HG03025 (cell line): ENCODE results near the gene ABTB2.
A peak's percentile ranks its signal among the peaks of the same experiment; 100 is the strongest.

Experiments
- ATAC-seq: cut with Tn5 transposase; IDR thresholded peaks from one replicate; pipeline ENCODE4 v1.9.1; 2021; ENCODE audit warnings: mild to moderate bottlenecking, moderate library complexity; ENCODE audit not compliant: unreplicated experiment, low FRiP score

Gene ABTB2

DNA sequence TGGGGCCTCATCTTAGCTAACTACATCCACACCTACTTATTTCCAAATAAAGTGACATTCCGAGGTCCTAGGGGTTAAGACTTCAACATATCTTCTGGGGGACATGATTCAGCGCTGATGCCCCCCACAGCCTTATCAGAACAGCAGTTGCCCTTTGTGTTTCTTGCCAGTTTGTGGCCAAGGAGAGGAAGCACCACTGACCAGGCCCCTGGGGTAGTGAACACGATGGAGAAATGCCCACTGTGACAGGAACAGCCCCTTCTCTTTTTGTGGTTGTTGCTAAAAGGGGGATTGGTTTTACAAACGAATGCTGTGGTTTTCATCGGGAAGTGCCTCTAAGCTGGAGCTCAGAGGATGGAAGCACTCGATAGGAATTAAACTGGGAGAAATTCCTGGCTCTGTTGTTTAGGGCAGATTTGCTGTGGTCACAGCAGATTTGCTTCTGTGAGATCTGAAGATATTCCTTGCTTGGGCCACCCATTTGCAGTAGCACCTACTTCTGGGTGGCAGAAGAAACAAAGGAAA, 88.8 kb downstream of the ABTB2 start:
- no peak for ATAC-seq

DNA sequence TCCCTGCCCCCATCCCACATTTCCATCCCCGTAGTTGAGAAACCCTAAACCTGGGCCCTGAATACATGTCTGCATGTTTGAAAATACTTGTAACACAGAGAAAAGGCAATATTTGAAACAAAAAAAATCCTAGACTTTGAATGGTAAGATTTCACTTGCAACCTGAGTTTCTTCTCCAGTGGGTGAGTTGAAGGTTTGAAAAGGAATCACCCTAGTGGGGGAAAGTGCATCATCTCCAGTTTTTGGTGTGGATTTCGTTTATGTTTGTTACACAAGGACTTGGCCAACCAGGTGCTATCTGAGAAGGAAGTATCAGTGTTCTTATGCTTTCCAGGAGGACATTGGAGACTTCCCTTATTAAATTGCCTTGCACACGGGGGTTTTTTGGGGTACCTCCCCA, 90.4 kb downstream of the ABTB2 start:
- ATAC-seq: no peak

DNA sequence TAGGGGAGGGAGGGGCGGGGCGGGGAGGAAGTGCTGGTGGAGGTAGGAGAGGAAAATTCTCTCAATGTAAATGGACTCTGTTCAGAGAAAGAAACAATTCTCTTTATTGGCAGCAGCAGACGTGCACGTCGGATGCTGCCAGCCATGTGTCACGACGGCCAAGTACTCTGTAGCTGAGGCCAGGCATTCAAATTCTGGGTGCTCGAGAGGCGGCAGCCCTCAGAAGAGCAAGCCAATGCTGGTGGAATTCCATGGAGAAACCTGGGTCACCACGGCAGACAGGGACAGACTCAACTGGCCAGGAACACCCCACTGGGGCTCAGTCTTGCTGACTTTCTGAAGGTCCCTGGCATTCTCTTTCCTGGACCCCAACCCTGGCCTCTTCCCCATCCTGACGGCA, 90.8 kb downstream of the ABTB2 start:
- ATAC-seq: no peak

DNA sequence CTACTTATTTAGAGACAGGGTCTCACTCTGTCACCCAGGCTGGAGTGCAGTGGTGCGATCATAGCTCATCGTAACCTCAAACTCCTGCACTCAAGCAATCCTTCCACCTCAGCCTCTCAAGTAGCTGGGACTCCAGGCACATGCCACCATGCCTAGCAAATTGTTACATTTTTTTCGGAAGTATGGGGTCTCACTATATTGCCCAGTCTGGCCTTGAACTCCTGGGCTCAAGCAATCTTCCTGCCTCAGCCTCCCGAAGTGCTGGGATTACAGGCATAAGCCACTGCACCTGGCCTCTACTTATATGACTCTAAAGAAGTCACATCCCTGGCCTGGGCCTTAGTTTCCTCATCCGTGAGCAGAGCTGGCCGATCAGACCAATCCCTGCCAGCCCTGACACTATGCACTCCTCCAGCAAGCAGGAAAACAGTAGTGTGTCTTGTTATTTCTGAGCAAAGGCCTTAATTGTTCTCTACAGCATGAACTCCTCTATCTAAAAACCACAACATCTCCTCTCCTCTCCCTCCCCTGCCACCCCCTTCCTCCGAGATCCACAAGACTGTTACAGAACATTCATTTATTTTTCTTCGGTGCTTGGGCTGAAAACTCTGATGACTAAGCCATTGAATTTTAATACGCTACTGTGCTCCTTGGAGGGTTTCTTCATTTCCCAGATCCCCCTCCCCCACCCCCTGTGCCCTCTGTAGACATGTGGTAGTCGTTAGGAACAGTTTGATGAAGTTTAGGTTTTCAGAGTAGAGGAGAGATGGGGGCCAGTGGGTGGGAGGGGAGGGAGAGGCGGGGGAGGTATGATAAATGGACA, 91.5 kb downstream of the ABTB2 start:
- no peak for ATAC-seq

DNA sequence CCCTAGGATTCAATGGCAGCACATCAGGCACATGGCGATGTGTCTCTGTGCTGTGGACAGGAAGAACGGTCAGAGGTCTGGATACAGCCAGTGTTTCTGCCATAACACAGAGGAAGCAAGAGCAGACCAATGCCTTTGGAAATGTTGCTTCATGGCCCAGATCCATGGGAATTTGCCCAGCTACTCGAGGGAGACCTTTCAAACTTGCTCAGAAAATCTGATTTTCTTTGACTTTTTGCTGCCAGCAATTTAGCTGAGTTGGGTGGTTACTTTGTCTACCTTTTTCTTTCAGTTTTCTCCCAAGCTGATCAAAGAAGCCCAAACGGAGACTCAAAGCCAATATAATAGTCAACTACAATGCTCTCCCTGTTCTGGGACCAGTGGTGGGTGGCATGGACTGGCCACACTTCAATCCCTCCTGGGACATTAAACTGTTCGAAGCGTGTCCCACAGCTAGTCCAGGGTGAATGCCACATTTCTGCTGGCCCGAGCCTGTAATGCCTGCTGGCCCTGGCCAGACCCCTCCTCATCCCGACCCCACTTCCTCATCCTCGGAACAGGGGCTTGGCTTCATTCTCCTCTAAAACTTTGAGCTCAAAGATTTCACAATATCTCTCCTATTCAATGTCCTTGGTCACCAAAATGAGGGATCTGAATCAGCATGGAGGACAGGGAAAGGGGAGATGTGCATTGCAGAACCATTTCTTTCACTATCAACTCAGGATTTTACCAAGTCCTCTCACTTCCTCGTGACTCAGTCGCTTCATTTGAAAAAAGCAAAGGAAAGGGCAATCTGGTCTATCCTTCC, 93.3 kb downstream of the ABTB2 start:
- ATAC-seq: no peak

DNA sequence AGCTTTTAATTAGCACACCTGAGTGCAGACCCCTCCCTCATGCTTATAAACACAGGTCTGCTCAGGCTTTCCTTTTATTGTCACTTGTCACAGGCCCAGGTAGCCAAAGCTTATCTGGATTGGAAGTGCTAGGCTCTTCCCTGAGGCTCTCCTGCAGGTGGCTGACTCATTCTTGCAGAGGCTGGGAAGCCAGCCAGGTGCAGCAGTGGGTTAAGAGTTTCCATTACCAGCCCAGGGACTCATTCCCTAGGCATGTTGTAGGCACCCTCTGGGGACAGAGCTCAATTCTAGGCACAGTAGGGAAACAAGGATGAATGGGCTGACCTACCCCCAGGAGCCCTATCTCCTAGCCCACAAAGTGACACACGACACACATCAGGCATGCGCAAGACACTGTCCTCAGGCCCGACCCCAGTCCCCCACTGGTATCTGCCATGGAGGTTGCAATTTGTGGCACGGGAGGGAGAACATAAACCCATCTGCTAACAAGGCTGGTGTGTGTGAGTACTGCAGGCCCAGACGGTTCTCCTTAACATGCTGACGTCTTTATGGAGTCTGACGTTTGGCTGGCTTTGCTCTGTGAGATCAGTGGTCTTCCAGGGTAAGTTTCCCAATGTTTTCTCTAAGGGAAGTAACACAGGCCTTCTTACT, 94.2 kb downstream of the ABTB2 start:
- no peak for ATAC-seq

DNA sequence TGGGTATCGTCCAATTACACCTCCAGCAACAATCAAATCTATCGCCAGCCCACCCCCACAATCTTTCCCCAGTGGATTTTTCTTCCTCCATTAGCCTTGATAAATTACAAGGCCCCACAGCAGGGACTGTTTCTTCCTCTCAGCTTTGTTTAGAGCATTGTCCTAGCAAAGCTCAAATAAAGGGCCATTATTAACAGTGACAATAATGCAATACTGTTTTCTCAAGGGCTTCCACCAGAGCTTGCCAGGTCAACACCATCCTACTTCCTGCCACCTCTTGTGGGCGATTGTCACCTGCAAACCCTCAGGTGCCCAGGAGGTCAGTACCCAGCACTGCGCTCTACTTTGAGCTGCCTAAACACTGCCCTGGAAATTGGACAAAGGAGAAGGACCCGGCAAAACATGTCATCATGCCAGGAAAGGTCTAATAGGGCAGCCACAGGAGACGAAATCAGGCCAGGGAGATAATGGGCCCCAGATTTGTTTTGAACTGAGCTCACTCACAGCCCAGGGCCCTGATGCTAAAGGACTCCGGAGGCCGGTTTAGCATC, 95.2 kb downstream of the ABTB2 start:
- no peak for ATAC-seq

DNA sequence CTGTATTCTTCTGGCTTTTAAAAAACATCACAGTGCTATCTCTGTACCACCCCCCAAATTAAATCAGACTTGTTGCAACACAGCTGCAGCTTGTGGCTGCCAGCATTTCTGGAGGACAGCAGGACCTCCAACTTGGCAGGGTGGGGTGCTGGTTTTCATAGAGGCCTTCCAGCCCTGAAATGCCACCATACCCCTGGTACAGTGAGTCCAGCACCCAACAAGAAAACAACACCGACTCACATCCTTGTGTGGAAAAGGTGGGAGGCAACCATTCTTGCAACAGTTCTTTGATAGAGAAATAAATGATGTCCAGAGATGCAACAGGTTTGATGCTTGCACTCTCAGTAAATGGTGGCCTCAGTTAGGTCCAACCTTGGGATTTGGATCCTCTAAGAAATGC, 96.0 kb downstream of the ABTB2 start:
- ATAC-seq: no peak

DNA sequence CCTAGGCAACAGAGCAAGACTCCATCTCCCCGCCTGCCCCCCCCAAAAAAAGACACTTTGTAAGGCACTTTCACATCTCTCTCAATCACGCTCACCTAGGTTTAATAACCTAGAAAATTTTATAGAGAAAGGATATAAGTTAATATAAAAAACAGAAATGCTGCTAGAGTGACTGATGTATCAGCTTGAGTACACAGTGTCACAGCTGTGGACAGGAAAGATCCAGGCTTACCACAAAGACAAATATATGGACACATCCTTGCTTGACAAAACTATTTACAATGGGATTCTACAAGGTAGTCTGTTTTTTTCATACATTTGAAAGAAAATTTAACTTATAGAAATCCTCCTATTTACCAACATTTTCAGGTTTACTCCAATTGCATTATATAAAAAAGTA, 96.7 kb downstream of the ABTB2 start:
- no peak for ATAC-seq

DNA sequence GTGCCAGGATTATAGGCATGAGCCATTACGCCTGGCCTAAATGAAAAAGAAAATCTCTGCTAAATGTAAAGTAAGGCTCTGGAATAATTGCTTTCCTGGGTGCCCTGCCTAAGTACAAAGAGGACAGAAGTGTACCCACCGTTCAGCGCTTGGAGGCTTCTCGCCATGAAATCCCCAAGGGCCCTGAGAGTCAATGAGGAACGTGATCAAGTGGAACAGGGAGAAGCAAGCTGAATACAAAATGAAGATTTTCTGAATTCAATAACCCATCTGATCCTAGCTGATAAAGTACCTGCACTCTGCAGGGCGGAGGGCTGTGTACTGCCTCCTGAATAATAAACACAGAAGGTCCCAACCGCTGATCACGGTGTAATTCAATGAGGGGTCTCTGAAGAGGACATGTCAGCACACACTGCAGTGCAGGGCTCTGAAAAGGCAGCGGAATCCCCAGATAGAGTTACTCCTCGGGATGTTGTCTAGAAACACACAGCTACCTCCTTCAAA, 97.7 kb downstream of the ABTB2 start:
- ATAC-seq: no peak

DNA sequence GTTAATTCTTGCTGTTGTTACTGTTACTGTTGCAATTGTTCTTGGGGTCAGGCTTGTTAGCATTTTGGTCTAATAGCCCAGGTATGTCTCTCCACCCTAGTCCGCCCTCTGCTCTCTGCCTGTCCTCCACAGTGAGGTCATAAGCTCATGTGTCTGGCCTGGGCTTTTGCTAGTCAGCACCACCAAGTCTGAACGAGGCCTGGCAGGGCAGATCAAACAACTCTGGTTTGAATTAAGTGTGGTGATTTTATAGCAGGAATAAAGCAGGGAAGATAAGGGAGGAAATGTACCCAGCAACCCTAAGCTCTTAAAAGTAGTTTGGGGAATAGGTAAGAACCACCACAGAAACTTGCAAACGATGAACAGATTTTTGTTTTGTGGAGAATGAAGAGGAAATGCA, 98.7 kb downstream of the ABTB2 start:
- no peak for ATAC-seq

DNA sequence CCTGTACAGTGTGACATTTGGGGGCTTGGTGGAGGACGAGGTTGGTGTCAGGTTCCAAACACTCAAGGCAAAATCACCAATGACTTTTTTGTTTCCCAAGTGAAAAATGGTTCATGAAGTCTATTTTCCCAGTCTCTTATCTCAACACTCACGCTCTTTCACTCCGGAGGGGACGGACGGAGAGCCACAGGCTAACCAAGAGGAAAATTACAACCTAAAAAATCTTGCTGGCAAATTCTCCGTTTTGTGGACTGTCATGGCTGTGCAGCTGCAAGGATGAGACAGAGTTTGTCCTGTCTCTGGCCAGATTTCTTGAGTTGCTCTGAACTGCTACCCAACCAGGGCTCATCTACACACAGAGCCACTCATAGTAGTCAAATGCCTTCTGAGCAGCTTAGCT, 101.2 kb downstream of the ABTB2 start:
- no peak for ATAC-seq

DNA sequence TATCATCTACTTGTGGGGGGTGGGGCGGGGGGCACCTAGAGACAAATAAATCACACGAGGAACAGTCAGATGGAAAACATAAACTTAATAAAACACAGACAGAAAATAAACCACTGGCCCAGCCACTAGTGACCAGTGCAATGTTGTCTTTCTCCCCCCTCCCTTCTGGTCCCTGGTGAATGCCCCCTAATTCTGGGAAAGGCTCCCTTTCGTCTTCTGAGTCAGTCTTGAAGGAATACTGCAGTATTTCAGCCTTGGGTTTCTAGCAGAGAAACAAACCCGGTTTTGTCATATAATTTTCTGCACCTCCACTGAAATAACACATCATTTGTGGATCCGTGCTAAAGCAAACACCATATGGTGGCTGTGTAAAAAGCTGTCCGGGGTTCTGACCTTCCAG, 101.7 kb downstream of the ABTB2 start:
- no peak for ATAC-seq

DNA sequence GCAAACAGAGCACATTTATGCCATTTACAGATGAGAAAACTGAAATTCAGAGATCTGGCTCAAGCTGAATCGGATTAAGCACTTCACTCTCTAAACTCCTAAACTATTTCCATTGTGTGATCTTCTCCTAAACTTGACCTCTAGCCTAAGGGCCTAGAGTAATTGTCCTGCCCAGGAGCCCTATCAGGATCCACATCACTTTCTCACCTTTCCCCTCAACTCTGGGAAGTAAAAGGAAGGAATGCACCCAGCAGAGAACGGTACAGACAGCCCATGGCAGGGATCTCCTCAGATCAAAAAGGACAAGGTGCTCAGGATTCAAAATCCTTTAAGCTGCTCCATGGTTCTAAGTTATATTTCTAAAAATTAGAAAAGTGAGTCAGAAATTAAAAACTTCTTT, 102.7 kb downstream of the ABTB2 start:
- no peak for ATAC-seq

DNA sequence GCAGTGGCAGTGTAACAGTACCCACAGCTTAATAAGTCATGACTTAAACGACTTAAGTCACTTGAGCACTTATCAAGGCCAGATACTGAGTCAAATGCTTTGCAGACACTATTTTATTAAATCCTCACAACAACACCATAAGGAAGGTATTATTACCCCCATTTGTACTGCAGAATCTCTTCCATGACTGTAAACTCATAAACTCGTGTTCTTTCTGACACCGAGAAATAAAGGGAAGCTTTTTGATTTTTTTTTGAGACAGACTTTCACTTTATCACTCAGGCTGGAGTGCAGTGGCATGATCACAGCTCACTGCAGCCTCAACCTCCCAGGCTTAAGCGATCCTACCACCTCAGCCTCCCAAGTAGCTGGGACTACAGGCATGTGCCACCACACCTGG, 103.8 kb downstream of the ABTB2 start:
- ATAC-seq: no peak

DNA sequence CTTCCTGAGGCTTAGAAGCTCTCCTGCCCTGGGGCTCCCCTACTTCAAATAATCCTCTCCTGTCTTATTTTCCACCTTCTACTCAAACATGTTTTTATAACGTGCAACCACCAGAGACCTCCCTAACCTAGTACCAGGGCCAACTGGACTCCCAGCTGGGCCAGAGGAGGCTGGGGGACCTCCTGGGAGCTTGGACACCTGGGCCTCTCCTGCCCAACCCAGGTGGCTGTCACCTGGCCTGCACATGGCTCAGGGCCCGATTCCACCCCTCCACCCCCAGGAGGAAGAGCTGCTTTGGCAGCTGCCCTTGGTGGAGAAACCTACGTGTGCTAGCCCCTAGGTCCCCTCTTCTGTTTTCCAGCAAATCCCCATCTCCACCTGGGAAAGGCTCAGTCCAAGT, 105.2 kb downstream of the ABTB2 start:
- no peak for ATAC-seq

DNA sequence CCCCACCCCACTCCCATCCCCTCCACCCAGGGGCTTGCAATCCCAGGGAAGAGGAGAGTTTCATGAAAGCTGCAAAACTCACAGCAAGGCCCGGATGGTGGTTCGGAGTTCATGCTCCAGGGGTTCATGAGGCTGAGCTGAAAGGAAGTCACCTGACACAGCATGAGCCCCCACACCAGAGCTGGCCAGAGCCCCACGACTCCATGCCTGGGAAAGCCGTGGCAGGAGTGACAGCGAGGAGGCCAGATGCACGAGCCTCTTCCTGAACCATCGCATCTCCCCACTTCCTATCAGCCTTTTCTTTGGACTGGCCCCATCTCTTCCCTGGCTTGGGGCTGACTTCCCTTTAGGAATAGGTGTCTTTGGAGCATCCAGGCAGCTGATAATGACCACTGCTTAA, 105.8 kb downstream of the ABTB2 start:
- ATAC-seq: no peak

DNA sequence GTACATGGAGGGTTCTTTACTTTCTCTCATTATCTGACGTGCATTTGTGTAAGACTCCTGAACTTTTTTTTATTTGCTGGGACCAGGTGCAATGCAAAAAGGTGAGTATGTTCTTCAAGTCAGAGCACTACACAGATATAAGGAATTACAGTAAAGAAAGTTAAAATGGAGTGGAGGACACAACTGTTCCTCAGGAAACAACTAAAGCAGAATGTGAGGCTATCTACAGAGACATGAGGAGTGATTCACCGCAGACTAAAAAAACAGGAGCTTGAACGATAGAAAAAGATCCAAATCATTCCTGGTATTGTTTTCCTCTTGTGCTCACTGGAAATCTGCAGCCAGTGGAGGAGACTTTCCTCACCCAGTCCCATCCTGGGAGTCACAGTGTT, 106.2 kb downstream of the ABTB2 start:
- ATAC-seq: no peak

DNA sequence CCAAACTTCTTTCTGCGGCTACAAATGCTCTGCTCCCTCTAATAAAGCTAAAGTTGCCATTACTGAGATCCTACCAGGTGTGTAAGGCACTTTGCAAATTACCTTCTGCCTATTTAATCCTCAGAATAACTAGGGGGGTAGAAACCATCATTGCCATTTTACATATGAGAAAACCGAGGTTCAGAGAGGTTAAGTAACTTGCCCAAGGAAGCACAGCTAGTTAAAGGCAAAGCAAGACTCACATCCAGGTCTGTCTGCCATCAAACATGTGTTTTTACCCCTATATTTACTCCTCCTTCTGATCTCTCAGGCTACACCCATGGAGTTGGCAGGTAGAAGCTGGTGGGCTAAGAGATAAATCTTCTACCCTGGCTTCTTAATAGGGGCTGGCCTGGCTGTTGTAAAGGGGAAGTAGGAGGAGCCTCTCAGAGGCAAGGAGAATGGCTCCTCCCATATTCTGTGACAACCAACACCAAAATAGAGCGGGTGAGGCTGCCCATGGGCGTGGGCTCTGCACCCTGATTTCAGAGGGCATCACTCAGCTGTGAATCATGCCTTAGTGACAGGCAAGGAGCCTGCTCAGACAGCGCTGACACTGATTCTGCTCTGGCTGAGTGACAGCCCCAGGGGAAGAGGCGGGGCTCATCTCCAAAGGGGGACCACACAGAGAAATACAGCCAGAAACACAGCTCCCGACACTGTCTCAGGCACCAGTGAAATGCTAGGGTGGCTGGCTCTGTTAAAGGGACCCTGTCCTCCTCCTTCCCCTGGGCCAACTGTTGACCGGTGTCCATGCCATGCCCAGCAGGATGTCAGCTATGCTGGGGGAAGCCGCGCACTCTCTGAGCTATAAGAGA, 106.8 kb downstream of the ABTB2 start:
- peak; percentile 84 for ATAC-seq

DNA sequence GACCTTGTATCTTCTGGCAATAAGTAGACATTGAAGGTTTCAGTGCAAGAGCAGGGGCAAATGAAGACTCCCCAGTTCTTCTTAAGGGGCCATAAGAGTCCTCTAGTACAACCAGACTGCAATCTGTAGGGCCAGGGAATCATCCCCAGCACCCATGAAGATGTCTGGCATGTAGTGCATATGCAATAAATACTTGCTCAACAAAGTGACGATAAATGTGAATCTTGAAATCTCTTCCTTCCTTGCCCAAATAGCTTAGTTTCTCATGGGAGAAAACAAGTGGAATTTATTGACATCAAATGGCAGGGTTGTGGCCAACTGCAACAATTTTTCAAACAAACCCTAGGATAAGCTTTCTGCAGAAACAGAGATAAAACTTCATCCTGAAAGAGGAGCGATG, 107.6 kb downstream of the ABTB2 start:
- no peak for ATAC-seq
